Embryonic facial prominence (tissue), 1 donor: ENCODE results near the gene CACNA1S.

Experiments used
- DNase-seq: peaks from one replicate; pipeline ENCODE4 v3.0.0-alpha.2; 2016; ENCODE audit errors: extremely low spot score

Gene CACNA1S

GRCh38 chr1:201116091-201116490 lies 3.9 kb upstream of the CACNA1S start:
- no peak for DNase-seq

- no peak for DNase-seq
Measured at GRCh38 chr1:201115390-201115937, 3.2 kb upstream of the CACNA1S start.

- peak; percentile 88 for DNase-seq
Measured at GRCh38 chr1:201114245-201115131, 2.3 kb upstream of the CACNA1S start.

GRCh38 chr1:201113451-201114244 lies 1.4 kb upstream of the CACNA1S start:
- DNase-seq = no peak

- no peak for DNase-seq
Measured at GRCh38 chr1:201112926-201113325, 700 bp upstream of the CACNA1S start.

GRCh38 chr1:201111672-201112071 lies 554 bp downstream of the CACNA1S start:
- no peak for DNase-seq

GRCh38 chr1:201111156-201111555 lies 1.1 kb downstream of the CACNA1S start:
- DNase-seq = no peak

- no peak for DNase-seq
Measured at GRCh38 chr1:201110616-201111015, 1.6 kb downstream of the CACNA1S start.

- no peak for DNase-seq
Measured at GRCh38 chr1:201110138-201110537, 2.1 kb downstream of the CACNA1S start.

GRCh38 chr1:201109651-201110050 lies 2.6 kb downstream of the CACNA1S start:
- no peak for DNase-seq

GRCh38 chr1:201108614-201109013 lies 3.6 kb downstream of the CACNA1S start:
- no peak for DNase-seq

- no peak for DNase-seq
Measured at GRCh38 chr1:201105688-201106087, 6.5 kb downstream of the CACNA1S start.

GRCh38 chr1:201104141-201104540 lies 8.1 kb downstream of the CACNA1S start:
- DNase-seq = no peak

GRCh38 chr1:201103666-201104065 lies 8.6 kb downstream of the CACNA1S start:
- DNase-seq = no peak

- DNase-seq = no peak
Measured at GRCh38 chr1:201100169-201100930, 11.9 kb downstream of the CACNA1S start.

- no peak for DNase-seq
Measured at GRCh38 chr1:201098992-201099677, 13.1 kb downstream of the CACNA1S start.

- no peak for DNase-seq
Measured at GRCh38 chr1:201096977-201097856, 15.0 kb downstream of the CACNA1S start.

GRCh38 chr1:201096041-201096461 lies 16.2 kb downstream of the CACNA1S start:
- DNase-seq = no peak

- no peak for DNase-seq
Measured at GRCh38 chr1:201095581-201095980, 16.6 kb downstream of the CACNA1S start.

GRCh38 chr1:201094832-201095231 lies 17.4 kb downstream of the CACNA1S start:
- DNase-seq = no peak
